TTC549 (cell line): Measurements from ENCODE around the gene TMEM191B.
"Not testable (repeated sequence)": the region's sequence is repeated elsewhere in the genome, so short reads cannot be mapped to it uniquely, and the experiment has no call there.

Source experiments
- FAIRE-seq: peaks from 2 replicates; lab custom pipeline; 2012; peaks lifted over from hg19 to GRCh38; lab: Jason Lieb, UNC

TMEM191B gene

GRCh38 chr22:18558516-18558915, 30.9 kb downstream of the TMEM191B start:
- FAIRE-seq: not testable (repeated sequence)

DNA sequence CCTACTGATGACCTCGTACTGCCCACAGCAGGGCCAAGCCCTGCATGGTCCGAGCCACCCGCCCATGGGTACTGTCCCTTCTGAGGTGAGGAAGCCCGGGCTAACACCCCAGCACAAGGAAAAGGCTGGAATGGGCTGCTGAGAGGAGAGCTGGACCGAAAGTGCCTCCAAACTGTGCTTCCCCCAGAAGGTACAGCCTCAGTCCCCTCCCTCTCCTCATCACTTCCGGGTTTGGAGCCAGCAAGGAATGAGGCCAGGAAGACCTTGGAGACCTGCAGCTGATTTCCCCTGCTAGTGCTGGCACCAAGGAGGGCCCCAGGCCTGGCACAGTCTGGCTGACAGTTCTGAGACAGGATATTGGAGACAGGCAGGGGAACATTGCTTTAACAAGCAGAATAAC, 31.3 kb downstream of the TMEM191B start:
- not testable (repeated sequence) for FAIRE-seq

GRCh38 chr22:18560099-18560974, 32.7 kb downstream of the TMEM191B start:
- FAIRE-seq: not testable (repeated sequence)

- not testable (repeated sequence) for FAIRE-seq
Observed at GRCh38 chr22:18570509-18571246, 43.1 kb downstream of the TMEM191B start.

DNA sequence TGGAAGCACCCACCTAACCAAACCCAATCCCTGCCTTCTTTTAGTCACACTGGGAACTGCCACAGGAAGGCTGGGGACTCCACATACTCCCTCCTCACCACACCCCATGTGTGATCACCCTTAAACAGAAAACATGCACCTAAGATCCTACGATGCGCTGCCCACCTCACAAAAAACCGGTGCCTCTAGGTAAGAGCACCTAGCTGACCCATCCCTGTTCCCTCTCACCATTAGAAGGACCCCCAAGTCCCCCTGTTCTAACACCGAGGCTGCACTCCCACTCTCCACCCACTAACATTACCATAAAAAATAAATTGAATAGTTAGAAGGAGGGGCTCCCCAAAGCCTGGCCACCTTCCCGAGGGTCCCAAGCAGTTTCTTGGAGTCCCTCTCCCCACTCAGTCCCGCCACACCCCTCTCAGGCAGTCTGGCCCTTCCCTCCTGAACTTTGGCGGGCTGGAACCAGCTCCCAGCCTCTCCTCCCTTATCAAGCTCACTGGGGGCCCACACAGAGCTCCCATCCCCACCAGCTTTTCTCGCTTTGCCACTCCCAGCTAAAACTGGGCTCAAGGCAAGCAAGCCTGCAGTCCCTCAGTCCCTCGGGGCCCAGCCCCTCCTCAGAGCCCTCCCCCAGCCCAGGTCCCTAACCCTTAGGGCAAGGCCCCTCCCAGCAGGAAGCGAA, 46.0 kb downstream of the TMEM191B start:
- not testable (repeated sequence) for FAIRE-seq

- FAIRE-seq: not testable (repeated sequence)
Observed at GRCh38 chr22:18574555-18574954, 47.0 kb downstream of the TMEM191B start.

DNA sequence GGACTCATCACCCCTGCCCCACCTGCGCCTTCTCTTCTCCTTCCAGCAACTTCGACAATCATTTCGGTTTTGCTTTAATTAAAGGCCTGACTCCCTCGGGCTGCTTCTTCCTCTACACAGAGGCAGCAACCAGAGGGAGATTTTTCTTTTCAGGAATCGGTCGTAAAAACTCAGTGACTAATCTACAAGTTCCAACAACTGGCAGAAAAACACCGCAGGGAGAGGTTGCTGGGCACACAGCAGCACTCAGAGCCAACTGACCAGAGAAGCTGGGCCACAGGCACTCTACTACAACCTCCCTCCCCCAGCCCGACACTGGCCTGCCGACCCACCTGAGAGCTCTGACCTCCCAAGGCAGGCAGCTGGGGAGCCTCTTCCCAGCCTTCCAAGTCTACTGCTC, 48.1 kb downstream of the TMEM191B start:
- FAIRE-seq: not testable (repeated sequence)

DNA sequence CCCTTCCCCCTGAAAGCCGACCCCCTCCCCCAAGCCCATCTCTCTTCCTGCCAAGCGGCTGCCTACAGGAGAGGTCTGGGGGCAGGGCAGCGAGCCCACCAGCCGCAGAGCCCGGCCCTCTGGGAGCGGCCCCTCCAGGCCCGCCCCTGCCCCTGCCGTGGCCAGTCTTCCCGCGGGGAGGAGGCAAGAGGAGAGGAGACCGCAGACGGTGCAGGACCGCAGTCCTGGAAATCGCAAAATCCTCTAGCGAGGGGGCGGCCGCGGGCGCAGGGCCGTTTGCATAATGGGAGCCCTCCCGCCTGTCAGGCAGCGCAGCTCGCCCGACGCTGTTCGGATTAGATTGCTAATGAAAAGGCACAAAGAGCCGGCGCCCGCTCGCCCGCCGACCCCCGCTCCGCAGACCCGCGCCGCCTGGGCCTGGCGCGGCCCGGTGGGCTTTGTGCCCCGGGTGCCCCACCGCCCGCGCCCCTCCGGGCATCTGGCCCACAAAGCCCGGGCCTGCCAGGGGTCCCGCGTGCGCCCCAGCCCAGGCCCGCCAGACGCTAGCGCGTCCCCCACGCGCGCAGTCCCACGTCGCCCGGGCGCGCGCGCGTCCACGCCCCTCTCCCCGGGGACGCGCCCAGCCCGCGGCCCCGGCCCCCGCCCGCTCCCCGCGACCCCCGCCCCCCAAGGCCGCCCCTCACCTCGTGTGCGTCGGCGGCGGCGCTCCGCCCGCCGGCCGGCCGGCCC, 49.7 kb downstream of the TMEM191B start:
- FAIRE-seq: not testable (repeated sequence)

DNA sequence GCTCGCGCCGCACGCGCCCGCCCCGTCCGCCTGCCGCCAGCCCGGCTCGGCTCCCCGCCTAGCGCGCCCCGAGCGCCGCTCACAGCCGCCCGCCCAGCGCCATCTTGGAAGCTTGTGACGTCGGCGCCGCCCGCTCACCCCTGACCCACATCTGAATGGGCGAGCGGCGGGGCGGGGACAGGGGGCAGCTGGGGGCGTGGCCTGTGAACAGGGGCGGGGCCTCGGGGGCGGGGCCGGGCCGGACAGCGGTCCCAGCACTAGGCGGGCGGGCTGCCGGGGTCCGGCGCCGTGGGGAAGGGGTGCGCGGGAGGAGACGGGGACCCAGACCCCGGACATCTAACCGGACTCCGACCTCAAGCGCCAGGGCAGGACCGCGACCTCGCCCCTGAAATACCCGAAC, 50.2 kb downstream of the TMEM191B start:
- FAIRE-seq: not testable (repeated sequence)
